GM12878 (cell line): ENCODE measurements around the gene CIB2. TPM values are rescaled to one million over a fixed set of nuclear protein-coding genes. Genes with fewer than 3 reads are reported as not detected.

Source experiments
- ATAC-seq: fragments of 200-7000 bp; cut with Tn5 transposase; 3 replicates; pipeline ENCODE4 v1.9.1; 2020; ENCODE audit warnings: mild to moderate bottlenecking, moderate library complexity
- BruUV-seq: library from RNA; stranded (reverse); fragments of 400-500 nt; replicated peaks from 2 replicates; lab custom pipeline; 2021; lab: Mats Ljungman, UMichigan
- CTCF ChIA-PET: fragments of 300-600 bp; sonication (Branson Sonifier 250); formaldehyde crosslinking; extraction: SDS; loops from one replicate; lab custom pipeline; 2021; ENCODE audit warnings: inconsistent platforms; lab: Yijun Ruan, JAX
- POLR2A ChIA-PET: fragments of 350-600 bp; formaldehyde crosslinking; extraction: SDS; loops from one replicate; lab custom pipeline; 2021; ENCODE audit warnings: inconsistent platforms; lab: Charles Lee
- RAD21 ChIA-PET: fragments of 300-600 bp; sonication (Branson Sonifier 250); formaldehyde crosslinking; loops from one replicate; lab custom pipeline; 2023; ENCODE audit warnings: antibody characterized with exemption; ENCODE audit not compliant: unreplicated experiment; lab: Charles Lee
- SMC1A ChIA-PET: fragments of 300-600 bp; sonication (Branson Sonifier 250); formaldehyde crosslinking; loops from one replicate; lab custom pipeline; 2023; ENCODE audit not compliant: unreplicated experiment, uncharacterized antibody; lab: Charles Lee
- DNase-seq: peaks from one replicate; pipeline ENCODE4 v3.0.0-alpha.2; 2011; ENCODE audit warnings: low read depth, low spot score
- FAIRE-seq: peaks from 3 replicates; lab custom pipeline; 2011; peaks lifted over from hg19 to GRCh38; lab: Jason Lieb, UNC
- H2AFZ ChIP-seq: 2 replicates; pipeline ENCODE4 v1.6.0; 2011; ENCODE audit warnings: low read depth, low read length, control low read depth; ENCODE audit not compliant: control insufficient read depth
- H3K27ac ChIP-seq: 2 replicates; pipeline ENCODE4 v1.5.1; 2011; ENCODE audit warnings: control low read depth; ENCODE audit not compliant: control insufficient read depth, insufficient read depth
- H3K27me3 ChIP-seq, 2 experiments: replicated peaks in 1 of 2; 2 replicates each; pipeline versions ENCODE4 v1.6.0 to v1.6.1; 2011; ENCODE audit warnings: low read length in 1 of 2; ENCODE audit not compliant: control insufficient read depth in 2 of 2, insufficient read depth in 2 of 2
- H3K36me3 ChIP-seq, 2 experiments: 2 replicates each; pipeline ENCODE4 v1.5.1; 2011; ENCODE audit warnings: low read length in 1 of 2; ENCODE audit not compliant: control insufficient read depth in 2 of 2, insufficient read depth in 2 of 2
- H3K4me1 ChIP-seq: 2 replicates; pipeline ENCODE4 v1.6.1; 2011; ENCODE audit warnings: mild to moderate bottlenecking, low read length, moderate library complexity, mixed read lengths; ENCODE audit not compliant: control insufficient read depth, insufficient read depth
- H3K4me2 ChIP-seq: 2 replicates; pipeline ENCODE4 v1.6.0; 2011; ENCODE audit warnings: control low read depth; ENCODE audit not compliant: control insufficient read depth, insufficient read depth
- H3K4me3 ChIP-seq: fragments of 200-600 bp; sonication (generic); 2 replicates; pipeline ENCODE4 v1.5.1; 2016
- H3K79me2 ChIP-seq: 2 replicates; pipeline ENCODE4 v1.6.0; 2011; ENCODE audit warnings: low read length; ENCODE audit not compliant: control insufficient read depth, insufficient read depth
- H3K9ac ChIP-seq: 2 replicates; pipeline ENCODE4 v1.8.0; 2011; ENCODE audit warnings: low read length, control low read depth, mixed read lengths; ENCODE audit not compliant: control insufficient read depth, insufficient read depth
- H3K9me3 ChIP-seq: replicated peaks from 3 replicates; pipeline ENCODE4 v1.5.1; 2011; ENCODE audit warnings: mild to moderate bottlenecking, low read length; ENCODE audit not compliant: control insufficient read depth, insufficient read depth
- H4K20me1 ChIP-seq: 2 replicates; pipeline ENCODE4 v1.6.0; 2011; ENCODE audit not compliant: control insufficient read depth, insufficient read depth
- CREM ChIP-seq: IDR thresholded peaks from 2 replicates; pipeline ENCODE4 v1.6.1; 2014; ENCODE audit warnings: antibody characterized with exemption, low read depth
- JUND ChIP-seq: IDR thresholded peaks from 2 replicates; pipeline ENCODE4 v1.6.1; 2012; ENCODE audit warnings: low read depth, mild to moderate bottlenecking, low read length, improper control_type of control experiment, moderate library complexity
- WGBS: methylation state at CpG from one replicate; pipeline ENCODE4 v1.1.6; 2016; ENCODE audit warnings: low lambda C conversion rate; ENCODE audit not compliant: insufficient replicate concordance, insufficient coverage; ENCODE audit errors: missing lambda C conversion rate; 5-methylcytosine and 5-hydroxymethylcytosine counted together
- in situ Hi-C: fragments of 300-500 bp; cut with MboI; formaldehyde crosslinking; loops from 9 replicates; pipeline ENCODE4 v1.14.3; 2018; ENCODE audit warnings: mixed read lengths
- intact Hi-C: fragments of 100-400 bp; cut with micrococcal nuclease; formaldehyde crosslinking; loops from one replicate; pipeline ENCODE4 v1.14.2; 2022; ENCODE audit not compliant: unreplicated experiment
- polyA plus RNA-seq, 11 experiments: library from polyadenylated mRNA; depleted of rRNA in 4 of 11; unstranded in 6 of 11; stranded (reverse) in 5 of 11; fragments of >200 nt; fragmentation: Nextera tagmentation in 4 of 11; fragmentation: Illumina TruSeq in 1 of 11; extraction: Ambion mirVana in 4 of 11; extraction: Trizol in 1 of 11; gene quantifications; 1 replicate in 1 of 11; 2 replicates in 10 of 11; pipeline versions ENCODE4 v1.2.1 to v1.2.3, GENCODE V29; 2011 to 2016; ENCODE audit warnings: inconsistent platforms in 2 of 11, missing spikeins in 2 of 11, low read depth in 1 of 11
- total RNA-seq, 4 experiments: library from RNA; depleted of rRNA in 3 of 4; stranded (reverse); fragments of >200 nt in 3 of 4; fragmentation: Illumina TruSeq in 1 of 4; extraction: Trizol in 1 of 4; gene quantifications; 2 replicates each; pipeline versions ENCODE4 v1.2.1 to v1.2.3, GENCODE V29; 2013 to 2021
- TF ChIP-seq, protein P1 (sequence below): fragments of 450-650 bp; IDR thresholded peaks from 2 replicates; pipeline ENCODE4 v1.6.1; 2017; ENCODE audit warnings: mild to moderate bottlenecking

CIB2 gene
- total and polyA plus RNA-seq, 10 of the 15 experiments (the other 5 are each of a cell fraction or from before 2014, with no cell fraction given) = 0.56 to 12.1 (median 7.1) TPM

- ChIA-PET RAD21 (interaction anchor here (1.0 to 1.6 kb wide), 5 partner anchors 8 to 26 kb away, joined by 3 to 12 read pairs (median 4); no protein-coding TSS in a partner anchor), SMC1A (interaction anchor here (1.3 to 8.1 kb wide), 5 partner anchors 9 to 54 kb away, joined by 3 to 119 read pairs (median 8); no protein-coding TSS in a partner anchor), POLR2A (interaction anchor here (0.6 to 5.7 kb wide), 5 partner anchors 8 to 176 kb away, joined by 3 to 50 read pairs (median 6); partner anchors contain the start of gene ACSBG1), CTCF (interaction anchor here (0.6 to 8.2 kb wide), 11 partner anchors 9 to 149 kb away, joined by 3 to 87 read pairs (median 4); no protein-coding TSS in a partner anchor)
- H3K9me3 ChIP-seq = no peaks in the 10 kb centered on the region
- BruUV-seq = no TSS peak
- no peak overlapping the region for H3K9ac ChIP-seq
- in situ Hi-C loops (no loop called here), intact Hi-C loops (no loop called here)
- DNase-seq (no peak), FAIRE-seq (no peak), ATAC-seq (no peak)
- H3K4me1 ChIP-seq = peaks cover 58% of the 10 kb centered on the region
- H3K4me3 ChIP-seq = no peak overlapping the region
- H3K27ac ChIP-seq = no peak overlapping the region
- H3K79me2 ChIP-seq = peaks cover 84% of the 10 kb centered on the region
- H3K36me3 ChIP-seq = peaks cover 0 to 5% of the 10 kb centered on the region in 2 experiments; a peak in 2 of 4 replicates
- 92% methylated on average over 10 of the region's 10 CpGs for WGBS
- no peaks in the 10 kb centered on the region for H3K27me3 ChIP-seq
- no peaks in the 10 kb centered on the region for H4K20me1 ChIP-seq
- H3K4me2 ChIP-seq = no peak overlapping the region
- TF ChIP-seq JUND (no peak), CREM (no peak)
- TF ChIP-seq, all 136 proteins: peak for 0
- no peak overlapping the region for H2AFZ ChIP-seq
Measured at GRCh38 chr15:78058401-78058935, 72.8 kb downstream of the CIB2 start.

DNA sequence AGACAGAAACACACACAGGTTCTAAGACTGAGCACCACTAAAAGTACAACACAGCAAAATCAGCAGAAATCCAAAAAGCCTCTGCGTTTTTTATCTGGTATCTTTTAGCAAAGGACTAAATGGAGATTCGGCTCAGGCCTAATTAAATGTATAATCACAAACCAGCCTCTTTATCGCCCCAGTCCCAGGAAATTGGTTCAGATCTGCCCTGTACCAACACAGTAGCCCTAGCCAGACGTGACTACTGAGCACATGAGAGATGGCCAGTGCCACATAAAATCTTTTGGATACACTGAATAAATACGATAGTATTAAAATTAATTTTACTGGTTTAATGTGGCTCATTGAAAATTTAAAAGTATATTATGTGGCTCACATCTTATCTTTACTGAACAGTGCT, 73.4 kb downstream of the CIB2 start:
- ChIA-PET POLR2A (interaction anchor here (0.9 to 4.8 kb wide), 6 partner anchors 10 to 53 kb away, joined by 3 to 26 read pairs (median 4); no protein-coding TSS in a partner anchor), RAD21 (interaction anchor here (0.7 to 9.0 kb wide), 7 partner anchors 12 to 64 kb away, joined by 3 to 170 read pairs (median 3); no protein-coding TSS in a partner anchor), CTCF (interaction anchor here (0.7 to 8.2 kb wide), 8 partner anchors 8 to 161 kb away, joined by 3 to 87 read pairs (median 5); no protein-coding TSS in a partner anchor), SMC1A (interaction anchor here (1.3 to 8.1 kb wide), 8 partner anchors 8 to 53 kb away, joined by 3 to 119 read pairs (median 8); no protein-coding TSS in a partner anchor)
- in situ Hi-C loops (no loop called here), intact Hi-C loops (no loop called here)
- H3K9me3 ChIP-seq = no peaks in the 10 kb centered on the region
- no TSS peak for BruUV-seq
- peaks cover 0 to 10% of the 10 kb centered on the region in 2 experiments; a peak in 2 of 4 replicates for H3K36me3 ChIP-seq
- no peak overlapping the region for H3K4me2 ChIP-seq
- FAIRE-seq (no peak), DNase-seq (no peak), ATAC-seq (no peak)
- peak overlapping the region; percentile 6; the same call in 1 of the 2 replicates for H3K27ac ChIP-seq
- H2AFZ ChIP-seq = no peak overlapping the region
- H4K20me1 ChIP-seq = no peaks in the 10 kb centered on the region
- H3K9ac ChIP-seq = no peak overlapping the region
- no peak overlapping the region for H3K4me3 ChIP-seq
- TF ChIP-seq, protein P1, sequence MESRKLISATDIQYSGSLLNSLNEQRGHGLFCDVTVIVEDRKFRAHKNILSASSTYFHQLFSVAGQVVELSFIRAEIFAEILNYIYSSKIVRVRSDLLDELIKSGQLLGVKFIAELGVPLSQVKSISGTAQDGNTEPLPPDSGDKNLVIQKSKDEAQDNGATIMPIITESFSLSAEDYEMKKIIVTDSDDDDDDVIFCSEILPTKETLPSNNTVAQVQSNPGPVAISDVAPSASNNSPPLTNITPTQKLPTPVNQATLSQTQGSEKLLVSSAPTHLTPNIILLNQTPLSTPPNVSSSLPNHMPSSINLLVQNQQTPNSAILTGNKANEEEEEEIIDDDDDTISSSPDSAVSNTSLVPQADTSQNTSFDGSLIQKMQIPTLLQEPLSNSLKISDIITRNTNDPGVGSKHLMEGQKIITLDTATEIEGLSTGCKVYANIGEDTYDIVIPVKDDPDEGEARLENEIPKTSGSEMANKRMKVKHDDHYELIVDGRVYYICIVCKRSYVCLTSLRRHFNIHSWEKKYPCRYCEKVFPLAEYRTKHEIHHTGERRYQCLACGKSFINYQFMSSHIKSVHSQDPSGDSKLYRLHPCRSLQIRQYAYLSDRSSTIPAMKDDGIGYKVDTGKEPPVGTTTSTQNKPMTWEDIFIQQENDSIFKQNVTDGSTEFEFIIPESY = no peak
- WGBS = 96% methylated on average over 5 of the region's 5 CpGs
- H3K4me1 ChIP-seq = peaks cover 57% of the 10 kb centered on the region
- no peaks in the 10 kb centered on the region for H3K27me3 ChIP-seq
- H3K79me2 ChIP-seq = peaks cover 77% of the 10 kb centered on the region
